Measurements from ENCODE around the gene LAD1.

The LAD1 gene

GRCh38 chr1:201406831-201407406 is 7.8 kb upstream of the LAD1 start:
- H3K9me3 Mint-ChIP-seq = no peaks in the 10 kb centered on the region
- H3K36me3 Mint-ChIP-seq (ENCODE audit: low read depth) = no peaks in the 10 kb centered on the region
- no peak overlapping the region for H3K27ac Mint-ChIP-seq
- no peaks in the 10 kb centered on the region for H3K4me1 Mint-ChIP-seq (ENCODE audit: low read depth)
- intact Hi-C loops (cut with micrococcal nuclease) = loop anchor here (2.0 kb wide), 1 partner anchor 152 kb away; no protein-coding TSS in a partner anchor
- H3K27me3 Mint-ChIP-seq = peaks cover 6% of the 10 kb centered on the region
- H3K4me3 Mint-ChIP-seq = no peak overlapping the region

- Mint-ChIP-seq H3K27ac (no peak overlapping the region), H3K4me1 (ENCODE audit: low read depth) (no peaks in the 10 kb centered on the region), H3K27me3 (peaks cover 6% of the 10 kb centered on the region), H3K4me3 (no peak overlapping the region), H3K36me3 (ENCODE audit: low read depth) (no peaks in the 10 kb centered on the region), H3K9me3 (no peaks in the 10 kb centered on the region)
- intact Hi-C loops (cut with micrococcal nuclease) = no loop called here
Observed at GRCh38 chr1:201405484-201405831, 6.3 kb upstream of the LAD1 start.

- no peaks in the 10 kb centered on the region for H3K36me3 Mint-ChIP-seq (ENCODE audit: low read depth)
- H3K9me3 Mint-ChIP-seq = no peaks in the 10 kb centered on the region
- H3K27me3 Mint-ChIP-seq = peaks cover 5% of the 10 kb centered on the region
- no peaks in the 10 kb centered on the region for H3K4me1 Mint-ChIP-seq (ENCODE audit: low read depth)
- intact Hi-C loops (cut with micrococcal nuclease) = no loop called here
- H3K27ac Mint-ChIP-seq = no peak overlapping the region
- no peak overlapping the region for H3K4me3 Mint-ChIP-seq
Observed at GRCh38 chr1:201404722-201405483, 5.8 kb upstream of the LAD1 start.

- Mint-ChIP-seq H3K27ac (no peak overlapping the region), H3K36me3 (ENCODE audit: low read depth) (no peaks in the 10 kb centered on the region), H3K27me3 (peaks cover 5% of the 10 kb centered on the region), H3K9me3 (no peaks in the 10 kb centered on the region), H3K4me1 (ENCODE audit: low read depth) (no peaks in the 10 kb centered on the region), H3K4me3 (no peak overlapping the region)
- intact Hi-C loops (cut with micrococcal nuclease) = no loop called here
Observed at GRCh38 chr1:201404055-201404454, 4.9 kb upstream of the LAD1 start.

GRCh38 chr1:201403359-201403758 is 4.2 kb upstream of the LAD1 start:
- intact Hi-C loops (cut with micrococcal nuclease) = no loop called here
- no peak overlapping the region for H3K4me3 Mint-ChIP-seq
- H3K36me3 Mint-ChIP-seq (ENCODE audit: low read depth) = no peaks in the 10 kb centered on the region
- no peaks in the 10 kb centered on the region for H3K9me3 Mint-ChIP-seq
- H3K27ac Mint-ChIP-seq = no peak overlapping the region
- H3K27me3 Mint-ChIP-seq = peaks cover 12% of the 10 kb centered on the region
- no peaks in the 10 kb centered on the region for H3K4me1 Mint-ChIP-seq (ENCODE audit: low read depth)

- intact Hi-C loops (cut with micrococcal nuclease) = no loop called here
- Mint-ChIP-seq H3K27me3 (peaks cover 26% of the 10 kb centered on the region), H3K4me3 (no peak overlapping the region), H3K9me3 (no peaks in the 10 kb centered on the region), H3K36me3 (ENCODE audit: low read depth) (no peaks in the 10 kb centered on the region), H3K4me1 (ENCODE audit: low read depth) (no peaks in the 10 kb centered on the region), H3K27ac (no peak overlapping the region)
Observed at GRCh38 chr1:201401700-201402099, 2.6 kb upstream of the LAD1 start.

- peaks cover 26% of the 10 kb centered on the region for H3K27me3 Mint-ChIP-seq
- intact Hi-C loops (cut with micrococcal nuclease) = no loop called here
- H3K4me1 Mint-ChIP-seq (ENCODE audit: low read depth) = no peaks in the 10 kb centered on the region
Observed at GRCh38 chr1:201400852-201401230, 1.7 kb upstream of the LAD1 start.

GRCh38 chr1:201400212-201400851 is 1.2 kb upstream of the LAD1 start:
- Mint-ChIP-seq H3K27me3 (peaks cover 26% of the 10 kb centered on the region), H3K4me1 (ENCODE audit: low read depth) (no peaks in the 10 kb centered on the region), H3K36me3 (ENCODE audit: low read depth) (no peaks in the 10 kb centered on the region), H3K27ac (no peak overlapping the region), H3K9me3 (no peaks in the 10 kb centered on the region), H3K4me3 (no peak overlapping the region)
- intact Hi-C loops (cut with micrococcal nuclease) = no loop called here

More at GRCh38 chr1:201400852-201401230, 1.7 kb upstream of the LAD1 start:
- Mint-ChIP-seq H3K4me3 (no peak overlapping the region), H3K27ac (no peak overlapping the region), H3K36me3 (ENCODE audit: low read depth) (no peaks in the 10 kb centered on the region), H3K9me3 (no peaks in the 10 kb centered on the region)

GRCh38 chr1:201399352-201400126 is 415 bp upstream of the LAD1 start:
- no peaks in the 10 kb centered on the region for H3K36me3 Mint-ChIP-seq (ENCODE audit: low read depth)
- H3K4me3 Mint-ChIP-seq = no peak overlapping the region
- peaks cover 26% of the 10 kb centered on the region for H3K27me3 Mint-ChIP-seq
- H3K4me1 Mint-ChIP-seq (ENCODE audit: low read depth) = no peaks in the 10 kb centered on the region
- no peaks in the 10 kb centered on the region for H3K9me3 Mint-ChIP-seq
- intact Hi-C loops (cut with micrococcal nuclease) = no loop called here
- H3K27ac Mint-ChIP-seq = no peak overlapping the region

- Mint-ChIP-seq H3K4me1 (ENCODE audit: low read depth) (no peaks in the 10 kb centered on the region), H3K27me3 (peaks cover 35% of the 10 kb centered on the region), H3K9me3 (no peaks in the 10 kb centered on the region), H3K4me3 (no peak overlapping the region), H3K27ac (no peak overlapping the region), H3K36me3 (ENCODE audit: low read depth) (no peaks in the 10 kb centered on the region)
- intact Hi-C loops (cut with micrococcal nuclease) = no loop called here
Observed at GRCh38 chr1:201397675-201398074, 1.4 kb downstream of the LAD1 start.

- intact Hi-C loops (cut with micrococcal nuclease) = no loop called here
Observed at GRCh38 chr1:201396861-201397464, 2.2 kb downstream of the LAD1 start.

GRCh38 chr1:201395936-201396335 is 3.2 kb downstream of the LAD1 start:
- no peaks in the 10 kb centered on the region for H3K4me1 Mint-ChIP-seq (ENCODE audit: low read depth)
- intact Hi-C loops (cut with micrococcal nuclease) = no loop called here
- H3K27me3 Mint-ChIP-seq = peaks cover 37% of the 10 kb centered on the region
- H3K4me3 Mint-ChIP-seq = no peak overlapping the region
- H3K9me3 Mint-ChIP-seq = no peaks in the 10 kb centered on the region
- H3K36me3 Mint-ChIP-seq (ENCODE audit: low read depth) = no peaks in the 10 kb centered on the region
- H3K27ac Mint-ChIP-seq = no peak overlapping the region

More at GRCh38 chr1:201396861-201397464, 2.2 kb downstream of the LAD1 start:
- no peaks in the 10 kb centered on the region for H3K4me1 Mint-ChIP-seq (ENCODE audit: low read depth)
- H3K27me3 Mint-ChIP-seq = peaks cover 37% of the 10 kb centered on the region
- H3K9me3 Mint-ChIP-seq = no peaks in the 10 kb centered on the region
- H3K27ac Mint-ChIP-seq = no peak overlapping the region
- no peak overlapping the region for H3K4me3 Mint-ChIP-seq
- no peaks in the 10 kb centered on the region for H3K36me3 Mint-ChIP-seq (ENCODE audit: low read depth)

- intact Hi-C loops (cut with micrococcal nuclease) = no loop called here
- Mint-ChIP-seq H3K9me3 (no peaks in the 10 kb centered on the region), H3K27ac (no peak overlapping the region), H3K36me3 (ENCODE audit: low read depth) (no peaks in the 10 kb centered on the region), H3K4me1 (ENCODE audit: low read depth) (no peaks in the 10 kb centered on the region), H3K4me3 (no peak overlapping the region), H3K27me3 (peaks cover 37% of the 10 kb centered on the region)
Observed at GRCh38 chr1:201394591-201394990, 4.5 kb downstream of the LAD1 start.

- Mint-ChIP-seq H3K27me3 (peaks cover 24% of the 10 kb centered on the region), H3K4me3 (no peak overlapping the region), H3K4me1 (ENCODE audit: low read depth) (no peaks in the 10 kb centered on the region), H3K36me3 (ENCODE audit: low read depth) (no peaks in the 10 kb centered on the region), H3K9me3 (no peaks in the 10 kb centered on the region), H3K27ac (no peak overlapping the region)
- intact Hi-C loops (cut with micrococcal nuclease) = no loop called here
Observed at GRCh38 chr1:201393076-201393475, 6.0 kb downstream of the LAD1 start.

All from dendritic cell treated with granulocyte-macrophage colony-stimulating factor and Interleukin-4, amounts not matched to agents 40 ng/mL and 50 ng/mL, for 4 days (primary cell).